ENCODE data around the gene RIC1. TPM values are rescaled to one million over a fixed set of nuclear protein-coding genes. Genes with fewer than 3 reads are reported as not detected.
A peak's percentile ranks its signal among the peaks of the same experiment; 100 is the strongest.

Gene RIC1
- total and polyA plus RNA-seq, 2 donors (not counting 1 experiment from before 2014, with no cell fraction given): 38.9 to 43.1 TPM

DNA sequence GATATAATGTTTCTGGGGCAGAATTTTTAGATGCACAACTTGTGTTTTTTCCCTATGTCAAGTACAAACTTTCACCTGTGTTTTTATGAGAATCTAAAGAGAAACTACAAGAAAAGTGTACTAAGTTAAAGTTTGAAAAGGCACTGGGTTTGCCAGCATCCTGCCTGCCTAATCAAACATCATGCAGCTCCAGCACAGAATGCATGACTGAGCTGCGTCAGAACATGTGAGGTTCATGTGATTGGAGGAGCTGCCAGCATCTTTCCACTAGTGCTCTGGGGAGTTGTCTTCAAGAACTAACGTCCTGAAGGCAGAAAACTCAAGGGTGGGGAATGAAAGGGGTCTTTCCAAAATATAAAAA is 46.1 kb upstream of the RIC1 start:
- peak; percentile 81 to 85 for DNase-seq (ENCODE audit: low read depth in 2 of 2)
- Histone ChIP-seq H3K4me1 (ENCODE audit: control insufficient read depth, extremely low read depth, insufficient read depth, low read length) (peaks cover 7% of the 10 kb centered on the region), H2AFZ (ENCODE audit: low read length) (no peak overlapping the region), H3K4me2 (ENCODE audit: extremely low read depth, insufficient read depth, low read length) (no peak overlapping the region), H3K79me2 (ENCODE audit: control insufficient read depth, insufficient read depth, low read length) (no peaks in the 10 kb centered on the region), H4K20me1 (ENCODE audit: control insufficient read depth, extremely low read depth, insufficient read depth, low read length) (no peaks in the 10 kb centered on the region), H3K36me3 (ENCODE audit: control insufficient read depth, insufficient read depth, low read length) (no peaks in the 10 kb centered on the region), H3K9me3 (ENCODE audit: control insufficient read depth, insufficient read depth, low read depth, low read length) (no peaks in the 10 kb centered on the region), H3K9ac (ENCODE audit: insufficient read depth, low read length) (no peak overlapping the region), H3K27ac (ENCODE audit: insufficient read depth, low read length) (peak overlapping the region; percentile 50), H3K27me3 (ENCODE audit: control insufficient read depth, insufficient read depth, low read length) (no peaks in the 10 kb centered on the region), H3K4me3 (replicated peaks in 1 of 4; ENCODE audit: control extremely low read depth in 1 of 4, insufficient read depth in 1 of 4, low read depth in 3 of 4, low read length in 4 of 4) (no peak overlapping the region)
- TF ChIP-seq EZH2 (IDR thresholded peaks at IDR 0.05; ENCODE audit: low read length, missing control alignments) (no peak), CTCF (conservative IDR thresholded peaks at IDR 0.05 in 1 of 2, IDR thresholded peaks at IDR 0.05 in 1 of 2; ENCODE audit: low read depth in 1 of 2, low read length in 2 of 2) (no peak)

- H3K27me3 ChIP-seq (ENCODE audit: control insufficient read depth, insufficient read depth, low read length): no peaks in the 10 kb centered on the region
- DNase-seq (ENCODE audit: low read depth in 2 of 2): peak; percentile 45 to 57
- H3K4me3 ChIP-seq (replicated peaks in 1 of 4; ENCODE audit: control extremely low read depth in 1 of 4, insufficient read depth in 1 of 4, low read depth in 3 of 4, low read length in 4 of 4): no peak overlapping the region
- H3K4me1 ChIP-seq (ENCODE audit: control insufficient read depth, extremely low read depth, insufficient read depth, low read length): peaks cover 7% of the 10 kb centered on the region
- H4K20me1 ChIP-seq (ENCODE audit: control insufficient read depth, extremely low read depth, insufficient read depth, low read length): no peaks in the 10 kb centered on the region
- no peaks in the 10 kb centered on the region for H3K9me3 ChIP-seq (ENCODE audit: control insufficient read depth, insufficient read depth, low read depth, low read length)
- no peak overlapping the region for H2AFZ ChIP-seq (ENCODE audit: low read length)
- TF ChIP-seq CTCF (conservative IDR thresholded peaks at IDR 0.05 in 1 of 2, IDR thresholded peaks at IDR 0.05 in 1 of 2; ENCODE audit: low read depth in 1 of 2, low read length in 2 of 2): no peak
- H3K36me3 ChIP-seq (ENCODE audit: control insufficient read depth, insufficient read depth, low read length): no peaks in the 10 kb centered on the region
- peak overlapping the region; percentile 62 for H3K27ac ChIP-seq (ENCODE audit: insufficient read depth, low read length)
- H3K4me2 ChIP-seq (ENCODE audit: extremely low read depth, insufficient read depth, low read length): no peak overlapping the region
- no peaks in the 10 kb centered on the region for H3K79me2 ChIP-seq (ENCODE audit: control insufficient read depth, insufficient read depth, low read length)
- no peak overlapping the region for H3K9ac ChIP-seq (ENCODE audit: insufficient read depth, low read length)
Measured at GRCh38 chr9:5586391-5586802, 42.5 kb upstream of the RIC1 start.

DNA sequence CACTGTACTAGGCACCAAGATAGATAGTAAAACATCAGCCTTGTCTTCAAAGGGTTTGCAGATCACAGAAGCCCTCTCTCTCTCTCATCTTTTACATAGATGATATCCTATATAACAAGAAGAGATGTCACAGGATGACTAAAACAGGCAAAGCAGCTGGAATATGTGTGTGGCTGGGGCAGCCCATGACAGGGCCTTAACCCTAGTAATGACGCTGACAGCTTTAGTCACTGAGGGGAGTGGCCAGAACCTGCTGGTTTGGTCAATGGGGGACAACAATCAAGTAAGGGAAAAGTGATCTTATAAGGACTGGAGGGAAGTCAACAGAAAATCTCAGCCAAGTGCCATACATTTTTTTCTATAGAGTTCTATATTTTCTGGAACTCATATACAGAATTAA is 41.9 kb upstream of the RIC1 start:
- no peaks in the 10 kb centered on the region for H4K20me1 ChIP-seq (ENCODE audit: control insufficient read depth, extremely low read depth, insufficient read depth, low read length)
- H3K9ac ChIP-seq (ENCODE audit: insufficient read depth, low read length): no peak overlapping the region
- H3K27ac ChIP-seq (ENCODE audit: insufficient read depth, low read length): peak overlapping the region; percentile 62
- no peaks in the 10 kb centered on the region for H3K9me3 ChIP-seq (ENCODE audit: control insufficient read depth, insufficient read depth, low read depth, low read length)
- TF ChIP-seq EZH2 (IDR thresholded peaks at IDR 0.05; ENCODE audit: low read length, missing control alignments) (no peak), CTCF (conservative IDR thresholded peaks at IDR 0.05 in 1 of 2, IDR thresholded peaks at IDR 0.05 in 1 of 2; ENCODE audit: low read depth in 1 of 2, low read length in 2 of 2) (no peak)
- no peak overlapping the region for H3K4me2 ChIP-seq (ENCODE audit: extremely low read depth, insufficient read depth, low read length)
- peak; percentile 80 to 86 for DNase-seq (ENCODE audit: low read depth in 2 of 2)
- no peak overlapping the region for H2AFZ ChIP-seq (ENCODE audit: low read length)
- H3K79me2 ChIP-seq (ENCODE audit: control insufficient read depth, insufficient read depth, low read length): no peaks in the 10 kb centered on the region
- no peak overlapping the region for H3K4me3 ChIP-seq (replicated peaks in 1 of 4; ENCODE audit: control extremely low read depth in 1 of 4, insufficient read depth in 1 of 4, low read depth in 3 of 4, low read length in 4 of 4)
- peaks cover 7% of the 10 kb centered on the region for H3K4me1 ChIP-seq (ENCODE audit: control insufficient read depth, extremely low read depth, insufficient read depth, low read length)
- no peaks in the 10 kb centered on the region for H3K27me3 ChIP-seq (ENCODE audit: control insufficient read depth, insufficient read depth, low read length)
- H3K36me3 ChIP-seq (ENCODE audit: control insufficient read depth, insufficient read depth, low read length): no peaks in the 10 kb centered on the region
